Measurements from ENCODE around the gene MUC7.

- TF ChIP-seq CTCF (IDR thresholded peaks at IDR 0.05), result no peak
- TF ChIP-seq ZSCAN18 (CRISPR knock-in tag; IDR thresholded peaks at IDR 0.05), result no peak
- no peak for TF ChIP-seq ZNF317 (CRISPR knock-in tag; IDR thresholded peaks at IDR 0.05; ENCODE audit: borderline replicate concordance, low read depth)
- TF ChIP-seq ZNF423 (CRISPR knock-in tag; IDR thresholded peaks at IDR 0.05), result no peak
- TF ChIP-seq ZNF512 (CRISPR knock-in tag; IDR thresholded peaks at IDR 0.05; ENCODE audit: borderline replicate concordance), result no peak
Observed at GRCh38 chr4:70473679-70474078, 1.7 kb downstream of the MUC7 start.
